Measurements from ENCODE around the gene RGMA.

DNA sequence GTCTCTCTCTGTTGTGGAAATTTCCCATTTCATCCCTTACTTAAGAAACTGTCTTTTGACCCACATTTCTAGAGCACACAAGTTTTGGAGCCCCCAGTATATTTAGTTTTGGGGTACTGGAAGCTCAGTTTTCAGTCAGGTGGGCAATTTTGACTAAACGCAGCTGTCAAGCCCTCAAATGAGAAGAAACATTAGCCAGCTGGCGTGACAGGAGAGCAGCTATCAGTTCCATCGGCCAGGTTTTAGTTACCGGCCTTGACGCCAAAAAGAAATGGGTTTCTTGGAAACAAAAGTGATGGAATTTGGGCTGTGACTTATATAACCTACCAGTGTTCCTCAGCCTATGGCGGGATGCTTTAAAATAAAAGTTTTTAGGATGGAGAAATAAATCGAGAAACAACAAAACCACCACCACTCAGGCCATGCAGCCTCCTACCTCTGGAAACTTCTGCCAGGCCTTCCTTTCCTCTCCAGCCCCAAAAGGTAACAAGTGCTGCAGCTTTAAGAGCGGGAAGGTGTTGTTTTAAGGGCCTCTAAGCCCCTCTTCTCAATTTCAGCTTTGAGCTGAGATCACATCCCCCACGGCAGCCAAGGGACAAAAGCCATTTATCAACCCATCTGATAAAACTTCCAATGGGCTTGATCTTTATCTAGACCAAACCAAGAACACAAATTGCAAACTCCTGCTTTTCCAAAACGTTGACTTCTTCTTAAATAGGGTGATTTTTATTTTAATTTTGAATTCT is 18.3 kb downstream of the RGMA start:
- TF ChIP-seq, protein P1, sequence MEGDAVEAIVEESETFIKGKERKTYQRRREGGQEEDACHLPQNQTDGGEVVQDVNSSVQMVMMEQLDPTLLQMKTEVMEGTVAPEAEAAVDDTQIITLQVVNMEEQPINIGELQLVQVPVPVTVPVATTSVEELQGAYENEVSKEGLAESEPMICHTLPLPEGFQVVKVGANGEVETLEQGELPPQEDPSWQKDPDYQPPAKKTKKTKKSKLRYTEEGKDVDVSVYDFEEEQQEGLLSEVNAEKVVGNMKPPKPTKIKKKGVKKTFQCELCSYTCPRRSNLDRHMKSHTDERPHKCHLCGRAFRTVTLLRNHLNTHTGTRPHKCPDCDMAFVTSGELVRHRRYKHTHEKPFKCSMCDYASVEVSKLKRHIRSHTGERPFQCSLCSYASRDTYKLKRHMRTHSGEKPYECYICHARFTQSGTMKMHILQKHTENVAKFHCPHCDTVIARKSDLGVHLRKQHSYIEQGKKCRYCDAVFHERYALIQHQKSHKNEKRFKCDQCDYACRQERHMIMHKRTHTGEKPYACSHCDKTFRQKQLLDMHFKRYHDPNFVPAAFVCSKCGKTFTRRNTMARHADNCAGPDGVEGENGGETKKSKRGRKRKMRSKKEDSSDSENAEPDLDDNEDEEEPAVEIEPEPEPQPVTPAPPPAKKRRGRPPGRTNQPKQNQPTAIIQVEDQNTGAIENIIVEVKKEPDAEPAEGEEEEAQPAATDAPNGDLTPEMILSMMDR (IDR thresholded peaks at IDR 0.05): no peak
- no peak for TF ChIP-seq POLR2A (IDR thresholded peaks at IDR 0.05)
- no peak for TF ChIP-seq EP300 (IDR thresholded peaks at IDR 0.05)
- TF ChIP-seq POLR2AphosphoS5 (IDR thresholded peaks at IDR 0.05): no peak
